ENCODE results near the gene SLC38A8. TPM values are rescaled to one million over a fixed set of nuclear protein-coding genes. Genes with fewer than 3 reads are reported as not detected.

The SLC38A8 gene
- total RNA-seq, 1 donor, result not detected

DNA sequence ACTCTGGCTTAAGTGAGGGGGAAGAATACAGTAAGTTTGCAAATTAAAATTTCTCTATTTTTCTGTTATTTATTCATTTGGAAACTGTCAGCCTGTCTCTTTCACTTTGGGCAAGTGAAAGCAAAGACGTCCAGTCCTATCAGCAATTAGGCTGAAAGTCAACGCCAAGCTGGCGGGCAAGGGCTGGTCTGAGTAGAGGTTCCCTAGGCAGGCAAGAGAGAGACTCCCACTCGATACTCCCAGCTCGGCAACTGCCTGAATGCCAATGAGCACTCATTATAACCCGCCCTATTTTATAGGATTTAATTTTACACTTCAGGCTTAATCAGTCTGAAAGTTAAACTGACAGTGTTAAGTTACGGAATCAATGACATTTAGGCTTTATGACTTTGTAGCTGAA, 14.3 kb upstream of the SLC38A8 start:
- Histone ChIP-seq H3K36me3 (ENCODE audit: insufficient read depth, low read length) (peaks cover 76% of the 10 kb centered on the region), H3K4me3 (ENCODE audit: insufficient read depth, low read length) (no peak overlapping the region), H2AFZ (ENCODE audit: low read length) (no peak overlapping the region), H3K4me1 (ENCODE audit: insufficient read depth, low read length) (no peaks in the 10 kb centered on the region), H3K27ac (ENCODE audit: low read depth, low read length) (no peak overlapping the region), H4K20me1 (ENCODE audit: insufficient read depth, low read length) (peaks cover 12% of the 10 kb centered on the region), H3K27me3 (ENCODE audit: insufficient read depth, low read length) (no peaks in the 10 kb centered on the region), H3K4me2 (ENCODE audit: insufficient read depth, low read length) (no peak overlapping the region), H3K9me3 (ENCODE audit: low read depth, low read length) (no peaks in the 10 kb centered on the region), H3K79me2 (ENCODE audit: insufficient read depth, low read length) (no peaks in the 10 kb centered on the region)
- TF ChIP-seq, protein P1, sequence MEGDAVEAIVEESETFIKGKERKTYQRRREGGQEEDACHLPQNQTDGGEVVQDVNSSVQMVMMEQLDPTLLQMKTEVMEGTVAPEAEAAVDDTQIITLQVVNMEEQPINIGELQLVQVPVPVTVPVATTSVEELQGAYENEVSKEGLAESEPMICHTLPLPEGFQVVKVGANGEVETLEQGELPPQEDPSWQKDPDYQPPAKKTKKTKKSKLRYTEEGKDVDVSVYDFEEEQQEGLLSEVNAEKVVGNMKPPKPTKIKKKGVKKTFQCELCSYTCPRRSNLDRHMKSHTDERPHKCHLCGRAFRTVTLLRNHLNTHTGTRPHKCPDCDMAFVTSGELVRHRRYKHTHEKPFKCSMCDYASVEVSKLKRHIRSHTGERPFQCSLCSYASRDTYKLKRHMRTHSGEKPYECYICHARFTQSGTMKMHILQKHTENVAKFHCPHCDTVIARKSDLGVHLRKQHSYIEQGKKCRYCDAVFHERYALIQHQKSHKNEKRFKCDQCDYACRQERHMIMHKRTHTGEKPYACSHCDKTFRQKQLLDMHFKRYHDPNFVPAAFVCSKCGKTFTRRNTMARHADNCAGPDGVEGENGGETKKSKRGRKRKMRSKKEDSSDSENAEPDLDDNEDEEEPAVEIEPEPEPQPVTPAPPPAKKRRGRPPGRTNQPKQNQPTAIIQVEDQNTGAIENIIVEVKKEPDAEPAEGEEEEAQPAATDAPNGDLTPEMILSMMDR (IDR thresholded peaks at IDR 0.05; ENCODE audit: extremely low read depth, low read depth, low read length), result no peak
- DNase-seq (ENCODE audit: insufficient read length, low spot score, missing footprints), result no peak

DNA sequence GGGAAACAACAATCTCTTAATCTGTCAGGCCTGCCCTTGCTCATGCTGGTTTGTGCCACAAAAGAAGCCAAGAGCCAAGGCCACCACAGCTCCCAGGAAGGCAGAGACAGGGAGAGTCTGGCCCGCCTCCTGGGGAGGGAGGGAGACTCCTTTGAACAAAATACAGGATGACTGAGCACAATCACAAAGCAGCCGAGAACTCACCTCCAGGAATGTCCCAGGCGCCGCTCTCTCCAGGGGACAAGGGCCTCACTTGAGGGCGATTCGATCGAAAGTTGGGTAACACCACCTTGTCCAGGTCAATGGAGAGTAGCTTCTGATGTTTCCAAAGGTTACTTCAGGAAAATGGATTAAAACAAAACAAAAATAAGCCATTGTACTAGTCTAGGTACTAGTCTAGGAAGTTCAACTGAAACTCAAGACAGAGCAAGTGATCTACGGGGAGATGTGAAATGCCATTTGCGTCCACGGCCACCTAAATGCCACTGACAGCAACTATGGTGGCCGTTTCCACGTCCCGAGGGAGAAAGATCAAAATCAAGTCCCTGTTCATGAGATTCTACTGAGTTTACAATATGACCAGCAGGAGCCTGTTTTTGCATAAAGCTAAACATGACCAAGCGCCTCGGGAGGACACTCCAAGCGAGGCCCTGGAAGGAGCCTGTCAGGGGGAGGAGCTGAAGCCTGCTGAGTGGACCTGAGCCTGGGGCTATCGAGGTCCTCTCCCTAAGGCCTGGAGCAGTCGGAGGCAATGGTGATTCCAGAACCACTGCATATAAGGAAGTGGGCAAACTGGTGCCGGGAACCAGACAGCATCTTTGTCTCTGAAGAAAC, 13.4 kb upstream of the SLC38A8 start:
- H3K4me3 ChIP-seq (ENCODE audit: insufficient read depth, low read length), result no peak overlapping the region
- no peak overlapping the region for H3K4me2 ChIP-seq (ENCODE audit: insufficient read depth, low read length)
- no peak overlapping the region for H3K27ac ChIP-seq (ENCODE audit: low read depth, low read length)
- peaks cover 7% of the 10 kb centered on the region for H4K20me1 ChIP-seq (ENCODE audit: insufficient read depth, low read length)
- peak; percentile 62 for DNase-seq (ENCODE audit: insufficient read length, low spot score, missing footprints)
- TF ChIP-seq, protein P1 (IDR thresholded peaks at IDR 0.05; ENCODE audit: extremely low read depth, low read depth, low read length), result no peak
- H3K4me1 ChIP-seq (ENCODE audit: insufficient read depth, low read length), result no peaks in the 10 kb centered on the region
- no peaks in the 10 kb centered on the region for H3K79me2 ChIP-seq (ENCODE audit: insufficient read depth, low read length)
- H3K36me3 ChIP-seq (ENCODE audit: insufficient read depth, low read length), result peaks cover 69% of the 10 kb centered on the region
- no peak overlapping the region for H2AFZ ChIP-seq (ENCODE audit: low read length)
- no peaks in the 10 kb centered on the region for H3K27me3 ChIP-seq (ENCODE audit: insufficient read depth, low read length)
- H3K9me3 ChIP-seq (ENCODE audit: low read depth, low read length), result no peaks in the 10 kb centered on the region

DNA sequence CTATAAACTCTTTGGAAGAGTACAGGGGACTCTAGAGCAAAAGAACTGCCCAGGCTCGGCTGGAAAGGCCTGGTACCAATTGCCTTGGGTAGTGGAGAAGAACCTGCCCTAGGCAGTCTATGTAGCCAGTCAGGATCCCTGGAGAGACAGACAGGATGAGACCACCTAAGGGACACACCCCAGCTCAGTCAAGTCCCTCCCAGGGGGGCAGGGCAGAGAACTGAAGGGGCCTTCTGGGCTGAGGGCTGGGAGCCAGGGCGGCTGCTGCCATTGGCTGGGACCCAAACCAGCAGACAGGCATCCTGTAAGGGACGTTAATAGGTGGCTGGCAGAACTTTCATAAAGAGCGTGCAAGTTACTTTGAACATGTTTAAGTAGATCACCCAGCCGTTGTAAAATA, 12.8 kb upstream of the SLC38A8 start:
- DNase-seq (ENCODE audit: insufficient read length, low spot score, missing footprints), result peak; percentile 53
- Histone ChIP-seq H3K27ac (ENCODE audit: low read depth, low read length) (no peak overlapping the region), H2AFZ (ENCODE audit: low read length) (no peak overlapping the region), H3K4me2 (ENCODE audit: insufficient read depth, low read length) (no peak overlapping the region), H3K79me2 (ENCODE audit: insufficient read depth, low read length) (no peaks in the 10 kb centered on the region), H3K4me3 (ENCODE audit: insufficient read depth, low read length) (no peak overlapping the region), H3K36me3 (ENCODE audit: insufficient read depth, low read length) (peaks cover 65% of the 10 kb centered on the region), H3K9me3 (ENCODE audit: low read depth, low read length) (no peaks in the 10 kb centered on the region), H4K20me1 (ENCODE audit: insufficient read depth, low read length) (peaks cover 7% of the 10 kb centered on the region), H3K4me1 (ENCODE audit: insufficient read depth, low read length) (no peaks in the 10 kb centered on the region), H3K27me3 (ENCODE audit: insufficient read depth, low read length) (no peaks in the 10 kb centered on the region)
- TF ChIP-seq, protein P1 (IDR thresholded peaks at IDR 0.05; ENCODE audit: extremely low read depth, low read depth, low read length), result no peak

- DNase-seq (ENCODE audit: insufficient read length, low spot score, missing footprints), result peak; percentile 50
- Histone ChIP-seq H3K4me2 (ENCODE audit: insufficient read depth, low read length) (no peak overlapping the region), H3K27ac (ENCODE audit: low read depth, low read length) (no peak overlapping the region), H3K4me1 (ENCODE audit: insufficient read depth, low read length) (no peaks in the 10 kb centered on the region), H3K9me3 (ENCODE audit: low read depth, low read length) (no peaks in the 10 kb centered on the region), H3K4me3 (ENCODE audit: insufficient read depth, low read length) (no peak overlapping the region), H3K36me3 (ENCODE audit: insufficient read depth, low read length) (peaks cover 60% of the 10 kb centered on the region), H3K79me2 (ENCODE audit: insufficient read depth, low read length) (no peaks in the 10 kb centered on the region), H4K20me1 (ENCODE audit: insufficient read depth, low read length) (peaks cover 7% of the 10 kb centered on the region), H2AFZ (ENCODE audit: low read length) (no peak overlapping the region), H3K27me3 (ENCODE audit: insufficient read depth, low read length) (no peaks in the 10 kb centered on the region)
- TF ChIP-seq, protein P1 (IDR thresholded peaks at IDR 0.05; ENCODE audit: extremely low read depth, low read depth, low read length), result no peak
Observed at GRCh38 chr16:84054916-84055315, 12.3 kb upstream of the SLC38A8 start.

All from osteoblast (primary cell).